Mesothelial cell of epicardium (in vitro differentiated cells): Measurements from ENCODE around the gene SBF2. TPM values are rescaled to one million over a fixed set of nuclear protein-coding genes. Genes with fewer than 3 reads are reported as not detected.

Experiments used
- DNase-seq, 2 experiments: peaks; one replicate each; pipeline ENCODE4 v3.0.0; 2021; ENCODE audit warnings: low spot score in 2 of 2; ENCODE audit not compliant: unreplicated experiment in 2 of 2
- H3K27ac Mint-ChIP-seq: 2 replicates; pipeline ENCODE4 v1.8.0; 2021; ENCODE audit warnings: mixed read lengths
- H3K27me3 Mint-ChIP-seq: 2 replicates; pipeline ENCODE4 v1.8.0; 2021; ENCODE audit warnings: low read depth, mixed read lengths
- H3K36me3 Mint-ChIP-seq: 2 replicates; pipeline ENCODE4 v1.8.0; 2021; ENCODE audit warnings: mixed read lengths
- H3K4me1 Mint-ChIP-seq: 2 replicates; pipeline ENCODE4 v1.8.0; 2021; ENCODE audit warnings: mixed read lengths
- H3K4me3 Mint-ChIP-seq: 2 replicates; pipeline ENCODE4 v1.8.0; 2021; ENCODE audit warnings: mild to moderate bottlenecking, moderate library complexity, mixed read lengths
- H3K9me3 Mint-ChIP-seq: 2 replicates; pipeline ENCODE4 v1.8.0; 2021; ENCODE audit warnings: mixed read lengths
- total RNA-seq: library from RNA; stranded (reverse); gene quantifications from 3 replicates; pipeline ENCODE4 v1.2.1, GENCODE V29; 2021
- TF ChIP-seq, protein P1 (sequence below): fragments of 200-600 bp; sonication (generic); IDR thresholded peaks from one replicate; pipeline ENCODE4 v1.5.0; 2021; ENCODE audit warnings: antibody characterized with exemption; ENCODE audit not compliant: unreplicated experiment

SBF2 gene
- total RNA-seq, 1 donor from 2014 or later = 58.4 TPM

DNA sequence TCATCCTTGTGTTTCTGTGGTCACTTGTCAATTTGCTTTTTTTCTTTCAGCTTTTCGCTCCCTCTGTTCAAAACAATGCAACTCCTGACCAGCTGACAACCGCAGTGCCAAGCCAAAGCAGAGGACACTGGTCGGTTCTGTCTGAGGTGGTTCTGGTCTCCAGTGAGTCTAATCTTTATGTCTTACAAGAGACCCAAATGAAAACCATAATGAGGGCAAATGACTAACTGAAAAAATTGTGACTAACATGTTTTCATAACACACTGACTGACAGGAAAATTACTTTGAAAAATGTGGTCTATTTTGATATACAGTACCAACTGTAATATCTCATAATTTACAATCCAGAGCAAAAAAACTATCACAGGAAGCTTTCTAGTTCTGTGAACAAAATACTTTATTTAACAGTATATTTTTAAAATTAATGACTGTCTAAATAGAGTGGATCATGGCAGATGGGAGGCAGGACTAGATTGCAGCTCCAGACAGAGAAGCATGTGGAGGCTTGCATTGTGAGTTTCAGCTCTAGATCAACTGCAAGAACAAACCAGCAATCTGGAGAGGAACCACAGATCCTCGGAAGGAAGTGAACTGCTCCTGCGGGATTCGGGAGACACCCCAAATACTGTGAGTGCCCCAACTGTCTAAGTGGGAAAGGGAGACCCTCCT is 311.8 kb downstream of the SBF2 start:
- H3K9me3 Mint-ChIP-seq = peaks cover 35% of the 10 kb centered on the region
- peaks cover 48% of the 10 kb centered on the region for H3K36me3 Mint-ChIP-seq
- H3K4me1 Mint-ChIP-seq = peaks cover 8% of the 10 kb centered on the region
- H3K27me3 Mint-ChIP-seq = no peaks in the 10 kb centered on the region
- TF ChIP-seq, protein P1, sequence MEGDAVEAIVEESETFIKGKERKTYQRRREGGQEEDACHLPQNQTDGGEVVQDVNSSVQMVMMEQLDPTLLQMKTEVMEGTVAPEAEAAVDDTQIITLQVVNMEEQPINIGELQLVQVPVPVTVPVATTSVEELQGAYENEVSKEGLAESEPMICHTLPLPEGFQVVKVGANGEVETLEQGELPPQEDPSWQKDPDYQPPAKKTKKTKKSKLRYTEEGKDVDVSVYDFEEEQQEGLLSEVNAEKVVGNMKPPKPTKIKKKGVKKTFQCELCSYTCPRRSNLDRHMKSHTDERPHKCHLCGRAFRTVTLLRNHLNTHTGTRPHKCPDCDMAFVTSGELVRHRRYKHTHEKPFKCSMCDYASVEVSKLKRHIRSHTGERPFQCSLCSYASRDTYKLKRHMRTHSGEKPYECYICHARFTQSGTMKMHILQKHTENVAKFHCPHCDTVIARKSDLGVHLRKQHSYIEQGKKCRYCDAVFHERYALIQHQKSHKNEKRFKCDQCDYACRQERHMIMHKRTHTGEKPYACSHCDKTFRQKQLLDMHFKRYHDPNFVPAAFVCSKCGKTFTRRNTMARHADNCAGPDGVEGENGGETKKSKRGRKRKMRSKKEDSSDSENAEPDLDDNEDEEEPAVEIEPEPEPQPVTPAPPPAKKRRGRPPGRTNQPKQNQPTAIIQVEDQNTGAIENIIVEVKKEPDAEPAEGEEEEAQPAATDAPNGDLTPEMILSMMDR = no peak
- DNase-seq = no peak
- H3K27ac Mint-ChIP-seq = peak overlapping the region; percentile 32
- H3K4me3 Mint-ChIP-seq = no peak overlapping the region

DNA sequence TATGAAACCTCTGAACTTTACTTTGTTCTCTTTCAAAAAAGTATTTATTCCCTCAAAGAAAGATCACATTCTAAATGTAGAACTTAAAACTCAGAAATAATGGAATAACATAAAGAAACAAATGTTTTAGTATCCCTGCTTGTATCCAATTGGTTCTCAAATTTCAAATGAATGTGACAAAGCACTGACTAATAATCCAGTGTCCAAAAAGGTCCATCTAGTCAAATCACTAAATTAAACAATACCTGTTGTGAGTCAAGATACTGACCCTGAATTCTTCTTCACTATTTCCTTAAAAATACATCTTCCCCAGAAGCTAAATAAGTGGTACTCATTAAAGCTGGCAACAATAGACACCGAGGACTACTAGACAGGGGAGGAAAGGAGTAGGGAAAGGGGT is 313.1 kb downstream of the SBF2 start:
- Mint-ChIP-seq H3K36me3 (peaks cover 35% of the 10 kb centered on the region), H3K4me3 (no peak overlapping the region), H3K27ac (no peak overlapping the region), H3K4me1 (peaks cover 8% of the 10 kb centered on the region), H3K9me3 (peaks cover 22% of the 10 kb centered on the region), H3K27me3 (no peaks in the 10 kb centered on the region)
- TF ChIP-seq, protein P1 = no peak
- DNase-seq = no peak

DNA sequence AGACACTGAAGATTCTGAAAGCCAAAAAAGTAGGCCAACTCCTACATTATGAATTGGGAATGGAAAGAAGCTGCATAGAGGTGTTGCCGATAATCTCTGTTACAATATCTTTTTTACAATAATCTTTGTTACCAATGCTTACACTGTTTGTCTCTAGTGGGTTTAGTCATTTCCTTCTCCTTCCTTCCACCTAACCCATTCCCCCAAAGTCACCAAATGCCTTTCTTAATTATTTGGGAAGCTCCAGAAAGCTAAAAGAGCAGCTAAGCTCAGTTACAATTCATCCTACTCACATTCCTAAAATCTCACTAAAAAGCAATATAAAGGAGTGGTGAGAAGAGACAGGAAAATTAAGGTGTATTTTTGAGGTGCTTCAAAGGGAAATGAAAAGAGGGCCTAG is 316.5 kb downstream of the SBF2 start:
- Mint-ChIP-seq H3K9me3 (no peaks in the 10 kb centered on the region), H3K27me3 (no peaks in the 10 kb centered on the region), H3K4me1 (peaks cover 2% of the 10 kb centered on the region), H3K4me3 (no peak overlapping the region), H3K36me3 (peaks cover 7% of the 10 kb centered on the region), H3K27ac (no peak overlapping the region)
- TF ChIP-seq, protein P1 = no peak
- DNase-seq = no peak

DNA sequence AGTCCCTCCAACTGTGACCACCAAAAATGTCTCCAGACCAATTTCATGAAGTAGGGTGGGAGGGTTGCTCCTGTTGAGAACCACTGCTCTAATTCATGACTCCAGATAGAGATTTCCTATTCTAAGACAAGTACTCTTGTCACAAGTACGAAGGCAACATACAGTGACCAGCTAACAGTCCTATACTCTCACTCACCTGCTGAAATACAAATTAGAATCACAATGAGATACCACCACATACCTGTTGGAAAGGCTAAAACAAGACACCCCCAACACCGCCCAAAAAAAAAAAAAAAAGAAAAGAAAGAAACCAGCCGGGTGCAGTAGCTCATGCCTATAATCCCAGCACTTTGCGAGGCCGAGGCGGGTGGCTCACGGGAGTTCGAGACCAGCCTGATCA is 319.6 kb downstream of the SBF2 start:
- no peak for DNase-seq
- Mint-ChIP-seq H3K4me1 (no peaks in the 10 kb centered on the region), H3K27me3 (no peaks in the 10 kb centered on the region), H3K36me3 (no peaks in the 10 kb centered on the region), H3K9me3 (no peaks in the 10 kb centered on the region), H3K27ac (peak overlapping the region; percentile 50), H3K4me3 (no peak overlapping the region)
- TF ChIP-seq, protein P1 = no peak

DNA sequence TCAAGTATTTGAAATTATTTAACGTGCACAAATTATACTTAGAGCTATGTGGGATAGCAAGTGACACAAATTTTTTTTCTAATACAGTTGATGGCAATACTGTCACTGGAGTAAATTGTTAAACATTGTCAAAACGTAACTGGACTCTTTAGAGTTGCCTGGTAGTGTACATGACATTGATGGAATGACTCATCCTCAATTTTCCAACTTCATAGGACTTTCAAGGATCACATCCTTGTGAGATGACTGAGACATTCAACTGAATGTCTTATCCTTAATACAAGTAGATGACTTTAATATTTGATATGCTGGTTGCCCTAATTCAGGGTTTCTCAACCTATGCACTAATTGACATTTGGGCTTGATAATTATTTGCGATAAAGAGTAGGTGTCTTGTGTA is 320.1 kb downstream of the SBF2 start:
- H3K36me3 Mint-ChIP-seq = no peaks in the 10 kb centered on the region
- H3K27me3 Mint-ChIP-seq = no peaks in the 10 kb centered on the region
- no peaks in the 10 kb centered on the region for H3K4me1 Mint-ChIP-seq
- H3K27ac Mint-ChIP-seq = no peak overlapping the region
- no peaks in the 10 kb centered on the region for H3K9me3 Mint-ChIP-seq
- TF ChIP-seq, protein P1 = no peak
- no peak overlapping the region for H3K4me3 Mint-ChIP-seq
- DNase-seq = no peak

DNA sequence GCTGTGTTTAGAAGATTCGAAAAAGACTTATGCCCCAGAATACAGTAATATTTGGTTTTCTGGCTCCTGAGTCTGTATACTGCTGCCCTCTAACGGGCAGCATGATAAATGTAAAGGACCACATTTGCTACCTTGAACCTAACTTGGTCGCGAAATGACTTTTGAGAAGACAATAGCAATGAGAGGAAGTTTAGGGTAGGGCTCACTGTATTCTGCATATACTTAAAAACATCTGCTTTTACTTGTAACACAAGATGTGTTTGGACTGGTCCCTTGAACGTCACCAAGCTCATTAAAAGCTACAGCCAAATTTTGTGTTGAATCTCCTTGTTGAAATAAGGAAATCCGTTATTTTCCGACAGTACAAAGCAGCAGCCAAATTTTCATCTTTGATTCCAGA is 321.0 kb downstream of the SBF2 start:
- Mint-ChIP-seq H3K36me3 (no peaks in the 10 kb centered on the region), H3K4me1 (no peaks in the 10 kb centered on the region), H3K4me3 (no peak overlapping the region), H3K27me3 (no peaks in the 10 kb centered on the region), H3K9me3 (no peaks in the 10 kb centered on the region), H3K27ac (no peak overlapping the region)
- TF ChIP-seq, protein P1 = peak; percentile 45
- no peak for DNase-seq
